Measurements from ENCODE around the gene FRY.

The FRY gene

DNA sequence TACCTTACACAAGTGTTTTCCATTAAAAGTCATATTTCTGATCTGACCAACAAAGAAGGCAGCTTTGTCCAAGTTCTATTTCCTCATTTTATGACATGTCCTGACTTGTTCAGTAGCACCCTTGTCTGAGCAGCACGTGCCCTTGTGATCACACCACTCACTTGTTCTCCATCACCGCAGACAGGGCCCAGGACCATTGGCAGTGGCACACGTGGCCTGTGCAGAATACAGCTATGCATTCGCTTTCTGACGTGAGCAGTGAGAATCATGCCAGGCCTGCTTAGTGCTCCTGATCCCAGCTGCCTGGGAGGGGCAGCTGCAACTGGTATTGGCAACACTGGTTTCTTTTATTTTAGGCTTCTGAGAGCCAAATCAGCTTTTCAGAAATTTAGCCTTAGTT is 134.2 kb downstream of the FRY start:
- no peak overlapping the region for H3K27ac ChIP-seq (ENCODE audit: low read depth, low read length, severe bottlenecking)
- WGBS, 2 experiments (ENCODE audit: insufficient coverage in 2 of 2): 94 to 97% methylated on average over 5 of the region's 5 CpGs
- H3K36me3 ChIP-seq (ENCODE audit: control insufficient read depth, insufficient read depth, low read length): no peaks in the 10 kb centered on the region
- H3K9me3 ChIP-seq (ENCODE audit: control insufficient read depth, low read length): no peaks in the 10 kb centered on the region
- no peaks in the 10 kb centered on the region for H3K4me1 ChIP-seq (ENCODE audit: control insufficient read depth, insufficient read depth, low read length, poor library complexity, severe bottlenecking)
- no peak overlapping the region for H3K4me3 ChIP-seq (ENCODE audit: extremely low read depth, insufficient read depth, low read length, poor library complexity, severe bottlenecking)

DNA sequence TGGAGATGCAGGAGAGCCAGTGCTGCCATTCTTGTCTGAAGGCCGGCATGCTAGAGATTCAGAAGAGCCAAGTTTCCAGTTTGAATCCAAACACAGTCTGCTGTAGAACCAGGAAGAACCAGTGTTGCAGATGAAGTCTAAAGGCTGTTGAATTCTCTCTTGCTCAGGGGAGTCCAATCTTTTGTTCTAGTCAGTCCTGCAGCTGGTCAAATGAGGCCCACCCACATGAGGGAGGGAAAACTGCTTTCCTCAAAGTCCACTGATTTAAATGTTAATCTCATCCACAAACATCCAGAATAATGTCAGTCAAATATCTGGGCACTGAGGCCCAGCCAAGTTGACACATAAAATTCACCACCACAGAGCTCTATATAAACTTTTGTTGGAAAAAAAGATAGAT is 136.6 kb downstream of the FRY start:
- H3K4me3 ChIP-seq (ENCODE audit: extremely low read depth, insufficient read depth, low read length, poor library complexity, severe bottlenecking): no peak overlapping the region

DNA sequence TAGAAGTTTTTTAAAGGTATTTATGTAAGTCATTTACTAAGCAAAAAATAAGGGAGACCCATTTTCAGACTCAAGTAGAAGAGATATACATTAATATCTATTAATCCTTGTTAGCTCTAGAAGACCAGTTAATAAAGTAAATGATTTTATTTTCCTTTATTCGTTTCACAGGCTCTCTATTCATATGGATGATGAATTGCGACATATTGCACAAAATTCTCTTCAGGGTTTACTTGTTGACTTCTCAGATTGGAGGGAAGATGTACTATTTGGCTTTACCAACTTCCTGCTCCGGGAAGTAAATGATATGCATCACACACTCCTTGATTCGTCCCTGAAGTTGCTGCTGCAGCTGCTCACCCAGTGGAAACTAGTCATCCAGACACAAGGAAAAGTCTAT is 139.3 kb downstream of the FRY start:
- 100% methylated on average over 2 of the region's 4 CpGs; no CpG with 5 or more reads in 1 of the 2 experiments for WGBS, 2 experiments (ENCODE audit: insufficient coverage in 2 of 2)

More for the DNA sequence above, 136.6 kb downstream of the FRY start:
- WGBS, 2 experiments (ENCODE audit: insufficient coverage in 2 of 2): 80 to 83% methylated on average over 1 of the region's 1 CpG
- no peak overlapping the region for H3K27ac ChIP-seq (ENCODE audit: low read depth, low read length, severe bottlenecking)
- no peaks in the 10 kb centered on the region for H3K4me1 ChIP-seq (ENCODE audit: control insufficient read depth, insufficient read depth, low read length, poor library complexity, severe bottlenecking)
- no peaks in the 10 kb centered on the region for H3K9me3 ChIP-seq (ENCODE audit: control insufficient read depth, low read length)
- no peaks in the 10 kb centered on the region for H3K36me3 ChIP-seq (ENCODE audit: control insufficient read depth, insufficient read depth, low read length)

DNA sequence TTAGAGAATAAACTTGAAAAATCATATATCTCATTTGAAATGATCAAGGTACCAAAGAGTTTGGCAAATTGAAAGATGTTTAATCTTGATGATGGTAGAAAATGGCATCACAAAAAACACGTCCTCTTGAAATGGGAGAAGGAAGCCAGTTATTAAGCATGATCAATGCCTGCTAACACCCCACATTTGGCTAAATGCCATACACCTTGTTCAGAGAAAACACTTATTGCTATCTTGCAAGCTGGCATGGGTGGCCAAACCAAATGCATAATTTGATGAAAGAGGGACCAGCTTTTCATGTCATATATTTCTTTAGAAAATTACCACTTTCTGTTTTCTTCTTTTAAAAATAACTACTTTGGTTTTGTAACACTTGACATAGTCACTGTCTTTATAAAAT is 142.3 kb downstream of the FRY start:
- Histone ChIP-seq H3K4me1 (ENCODE audit: control insufficient read depth, insufficient read depth, low read length, poor library complexity, severe bottlenecking) (no peaks in the 10 kb centered on the region), H3K27ac (ENCODE audit: low read depth, low read length, severe bottlenecking) (no peak overlapping the region), H3K36me3 (ENCODE audit: control insufficient read depth, insufficient read depth, low read length) (no peaks in the 10 kb centered on the region), H3K9me3 (ENCODE audit: control insufficient read depth, low read length) (no peaks in the 10 kb centered on the region), H3K4me3 (ENCODE audit: extremely low read depth, insufficient read depth, low read length, poor library complexity, severe bottlenecking) (no peak overlapping the region)
- no CpG with 5 or more reads among the region's 1 CpG for WGBS, 2 experiments (ENCODE audit: insufficient coverage in 2 of 2)

More for the DNA sequence above, 139.3 kb downstream of the FRY start:
- Histone ChIP-seq H3K36me3 (ENCODE audit: control insufficient read depth, insufficient read depth, low read length) (no peaks in the 10 kb centered on the region), H3K9me3 (ENCODE audit: control insufficient read depth, low read length) (no peaks in the 10 kb centered on the region), H3K4me3 (ENCODE audit: extremely low read depth, insufficient read depth, low read length, poor library complexity, severe bottlenecking) (no peak overlapping the region), H3K4me1 (ENCODE audit: control insufficient read depth, insufficient read depth, low read length, poor library complexity, severe bottlenecking) (no peaks in the 10 kb centered on the region), H3K27ac (ENCODE audit: low read depth, low read length, severe bottlenecking) (no peak overlapping the region)

DNA sequence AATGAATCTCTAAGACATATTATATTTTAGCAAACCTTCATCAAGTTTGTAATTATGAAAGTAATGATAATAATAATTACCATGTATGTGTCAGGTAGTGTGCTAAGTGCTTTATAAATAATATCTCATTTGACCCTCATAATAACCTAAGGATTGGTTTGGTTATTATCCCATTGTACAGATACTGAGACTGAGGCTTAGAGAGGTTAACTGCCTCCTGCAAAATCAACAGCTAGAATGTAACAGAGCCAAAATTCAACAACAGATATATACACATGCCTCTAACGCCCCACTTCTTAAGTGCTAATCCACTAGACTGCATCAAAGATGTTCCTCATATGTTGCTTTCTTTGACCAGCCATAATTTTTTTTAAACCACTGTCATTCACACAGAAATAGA is 142.8 kb downstream of the FRY start:
- H3K36me3 ChIP-seq (ENCODE audit: control insufficient read depth, insufficient read depth, low read length): no peaks in the 10 kb centered on the region
- no peak overlapping the region for H3K27ac ChIP-seq (ENCODE audit: low read depth, low read length, severe bottlenecking)
- no peak overlapping the region for H3K4me3 ChIP-seq (ENCODE audit: extremely low read depth, insufficient read depth, low read length, poor library complexity, severe bottlenecking)
- WGBS, 2 experiments (ENCODE audit: insufficient coverage in 2 of 2): 78 to 83% methylated on average over 1 of the region's 1 CpG
- H3K9me3 ChIP-seq (ENCODE audit: control insufficient read depth, low read length): no peaks in the 10 kb centered on the region
- no peaks in the 10 kb centered on the region for H3K4me1 ChIP-seq (ENCODE audit: control insufficient read depth, insufficient read depth, low read length, poor library complexity, severe bottlenecking)

DNA sequence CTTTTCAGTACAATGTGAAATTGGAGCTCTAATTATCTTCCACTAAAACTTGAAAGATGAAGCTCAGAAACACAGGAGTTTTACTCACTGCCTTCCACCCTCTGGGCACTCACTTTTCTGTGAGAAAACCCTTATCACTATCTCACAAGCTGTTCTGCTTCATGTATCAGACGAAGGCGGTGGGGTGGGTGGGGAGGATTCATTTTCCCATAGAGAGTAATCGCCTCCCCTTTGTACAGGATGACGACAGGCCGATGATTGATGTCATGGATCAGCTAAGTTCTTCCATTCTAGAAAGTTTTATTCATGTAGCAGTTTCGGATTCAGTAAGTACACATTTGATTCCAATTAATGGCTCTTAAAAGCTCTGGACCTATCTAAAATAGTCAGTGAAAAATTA is 143.7 kb downstream of the FRY start:
- H3K4me3 ChIP-seq (ENCODE audit: extremely low read depth, insufficient read depth, low read length, poor library complexity, severe bottlenecking): no peak overlapping the region
- H3K4me1 ChIP-seq (ENCODE audit: control insufficient read depth, insufficient read depth, low read length, poor library complexity, severe bottlenecking): no peaks in the 10 kb centered on the region
- WGBS, 2 experiments (ENCODE audit: insufficient coverage in 2 of 2): 91% methylated on average over 4 of the region's 6 CpGs; no CpG with 5 or more reads in 1 of the 2 experiments
- no peak overlapping the region for H3K27ac ChIP-seq (ENCODE audit: low read depth, low read length, severe bottlenecking)
- H3K9me3 ChIP-seq (ENCODE audit: control insufficient read depth, low read length): no peaks in the 10 kb centered on the region
- no peaks in the 10 kb centered on the region for H3K36me3 ChIP-seq (ENCODE audit: control insufficient read depth, insufficient read depth, low read length)

DNA sequence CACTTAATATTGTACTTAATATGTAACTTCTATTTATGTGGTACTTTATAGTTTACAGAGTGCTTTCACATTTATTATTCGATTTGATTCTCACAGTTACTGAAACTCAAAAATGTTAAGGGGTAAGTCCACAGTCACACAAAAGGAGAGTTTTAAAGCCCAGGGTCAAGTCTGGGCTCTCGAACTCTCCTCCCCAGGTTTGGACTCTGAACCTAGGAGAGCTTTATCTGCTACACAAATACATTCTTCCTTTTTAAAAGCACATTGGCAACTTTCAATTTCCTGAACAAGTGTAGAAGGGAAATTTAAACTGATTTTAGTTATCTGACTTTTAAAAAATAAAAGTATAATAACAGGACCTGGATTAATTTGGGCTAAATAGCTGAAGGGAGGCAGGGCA is 144.4 kb downstream of the FRY start:
- Histone ChIP-seq H3K4me3 (ENCODE audit: extremely low read depth, insufficient read depth, low read length, poor library complexity, severe bottlenecking) (no peak overlapping the region), H3K27ac (ENCODE audit: low read depth, low read length, severe bottlenecking) (no peak overlapping the region), H3K36me3 (ENCODE audit: control insufficient read depth, insufficient read depth, low read length) (no peaks in the 10 kb centered on the region), H3K9me3 (ENCODE audit: control insufficient read depth, low read length) (no peaks in the 10 kb centered on the region), H3K4me1 (ENCODE audit: control insufficient read depth, insufficient read depth, low read length, poor library complexity, severe bottlenecking) (no peaks in the 10 kb centered on the region)
- 100% methylated on average over 1 of the region's 2 CpGs; no CpG with 5 or more reads in 1 of the 2 experiments for WGBS, 2 experiments (ENCODE audit: insufficient coverage in 2 of 2)

DNA sequence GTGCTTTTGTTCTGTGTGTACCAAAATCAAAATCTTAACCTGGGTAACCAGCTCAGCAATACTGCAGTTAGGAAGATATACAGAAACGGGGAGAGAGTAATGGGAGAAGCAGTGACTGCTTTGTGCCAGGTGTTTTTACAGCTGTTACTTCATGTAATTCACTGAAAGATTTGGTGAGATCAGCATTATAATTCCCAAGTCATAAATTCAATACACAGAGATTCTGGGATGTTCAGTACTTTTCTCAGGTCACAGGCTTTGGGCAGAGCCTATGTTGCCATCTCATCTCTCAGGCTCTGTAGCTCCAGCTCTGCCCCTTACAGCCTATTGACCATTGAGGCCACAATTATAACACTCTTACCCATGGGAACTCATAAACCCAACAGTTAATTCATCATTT is 145.1 kb downstream of the FRY start:
- Histone ChIP-seq H3K9me3 (ENCODE audit: control insufficient read depth, low read length) (no peaks in the 10 kb centered on the region), H3K4me1 (ENCODE audit: control insufficient read depth, insufficient read depth, low read length, poor library complexity, severe bottlenecking) (no peaks in the 10 kb centered on the region), H3K36me3 (ENCODE audit: control insufficient read depth, insufficient read depth, low read length) (no peaks in the 10 kb centered on the region), H3K27ac (ENCODE audit: low read depth, low read length, severe bottlenecking) (no peak overlapping the region), H3K4me3 (ENCODE audit: extremely low read depth, insufficient read depth, low read length, poor library complexity, severe bottlenecking) (no peak overlapping the region)
- WGBS, 2 experiments (ENCODE audit: insufficient coverage in 2 of 2): no CpG with 5 or more reads among the region's 1 CpG

DNA sequence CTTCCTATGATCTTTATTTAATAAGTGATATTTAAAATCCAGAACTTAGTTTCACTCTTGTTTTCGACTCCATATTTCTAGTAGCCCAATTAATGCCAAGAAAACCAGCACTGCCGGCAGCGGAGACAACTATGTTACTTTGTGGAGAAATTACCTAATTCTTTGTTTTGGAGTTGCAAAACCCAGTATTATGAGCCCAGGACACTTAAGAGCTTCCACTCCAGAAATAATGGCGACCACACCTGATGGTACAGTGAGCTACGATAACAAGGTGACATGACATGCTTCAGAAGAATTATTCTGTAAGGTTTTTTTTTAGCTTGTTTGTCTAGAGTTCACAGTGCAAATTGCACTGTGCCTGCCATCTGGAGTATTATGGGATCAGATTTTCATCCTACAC is 147.2 kb downstream of the FRY start:
- Histone ChIP-seq H3K4me3 (ENCODE audit: extremely low read depth, insufficient read depth, low read length, poor library complexity, severe bottlenecking) (no peak overlapping the region), H3K27ac (ENCODE audit: low read depth, low read length, severe bottlenecking) (no peak overlapping the region), H3K9me3 (ENCODE audit: control insufficient read depth, low read length) (no peaks in the 10 kb centered on the region), H3K4me1 (ENCODE audit: control insufficient read depth, insufficient read depth, low read length, poor library complexity, severe bottlenecking) (no peaks in the 10 kb centered on the region), H3K36me3 (ENCODE audit: control insufficient read depth, insufficient read depth, low read length) (no peaks in the 10 kb centered on the region)
- WGBS, 2 experiments (ENCODE audit: insufficient coverage in 2 of 2): 87% methylated on average over 4 of the region's 5 CpGs; no CpG with 5 or more reads in 1 of the 2 experiments

DNA sequence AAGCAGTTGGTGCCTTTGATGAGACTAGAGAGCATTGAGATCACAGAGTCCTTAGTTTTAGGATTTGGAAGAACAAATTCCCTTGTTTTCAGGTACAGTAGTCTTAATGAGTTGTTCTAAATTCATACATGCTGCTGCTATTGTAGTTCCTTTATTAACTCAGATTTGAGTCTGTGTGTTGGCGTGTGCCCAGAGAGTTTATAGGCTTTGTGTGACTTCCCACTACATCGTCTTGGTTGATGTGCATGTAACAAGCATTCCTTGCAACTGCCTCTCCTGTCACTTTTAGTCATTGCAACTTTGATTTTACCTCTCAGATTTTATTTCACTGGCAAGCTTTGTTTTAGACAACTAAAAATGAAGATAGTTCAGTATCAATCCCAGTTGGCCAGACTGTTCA is 148.1 kb downstream of the FRY start:
- Histone ChIP-seq H3K4me3 (ENCODE audit: extremely low read depth, insufficient read depth, low read length, poor library complexity, severe bottlenecking) (no peak overlapping the region), H3K9me3 (ENCODE audit: control insufficient read depth, low read length) (no peaks in the 10 kb centered on the region), H3K36me3 (ENCODE audit: control insufficient read depth, insufficient read depth, low read length) (no peaks in the 10 kb centered on the region), H3K27ac (ENCODE audit: low read depth, low read length, severe bottlenecking) (no peak overlapping the region), H3K4me1 (ENCODE audit: control insufficient read depth, insufficient read depth, low read length, poor library complexity, severe bottlenecking) (no peaks in the 10 kb centered on the region)
- 92% methylated on average over 2 of the region's 2 CpGs; no CpG with 5 or more reads in 1 of the 2 experiments for WGBS, 2 experiments (ENCODE audit: insufficient coverage in 2 of 2)

DNA sequence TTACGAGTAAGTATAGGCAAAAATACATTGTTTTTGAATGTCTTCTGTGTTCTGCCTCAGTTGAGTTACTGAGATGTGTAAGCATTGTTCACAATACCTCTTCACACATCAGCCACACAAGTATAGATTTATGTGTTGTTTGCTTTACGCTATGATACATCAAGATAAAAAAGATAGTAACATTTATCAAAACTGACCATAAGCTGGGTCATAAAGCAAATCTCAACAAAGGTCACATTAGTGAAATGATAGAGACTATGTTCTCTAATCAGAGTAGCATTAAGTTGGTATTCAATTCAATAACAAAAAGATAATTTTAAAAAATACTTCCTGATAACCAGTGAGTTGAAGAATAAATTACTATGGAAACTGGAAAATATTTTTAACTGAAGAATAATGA is 156.1 kb downstream of the FRY start:
- Histone ChIP-seq H3K4me1 (ENCODE audit: control insufficient read depth, insufficient read depth, low read length, poor library complexity, severe bottlenecking) (no peaks in the 10 kb centered on the region), H3K36me3 (ENCODE audit: control insufficient read depth, insufficient read depth, low read length) (no peaks in the 10 kb centered on the region), H3K4me3 (ENCODE audit: extremely low read depth, insufficient read depth, low read length, poor library complexity, severe bottlenecking) (no peak overlapping the region), H3K9me3 (ENCODE audit: control insufficient read depth, low read length) (no peaks in the 10 kb centered on the region), H3K27ac (ENCODE audit: low read depth, low read length, severe bottlenecking) (no peak overlapping the region)
- WGBS, 2 experiments (ENCODE audit: insufficient coverage in 2 of 2): no CpG with 5 or more reads among the region's 2 CpGs
